Gastrocnemius medialis (tissue), 4 donors: ENCODE measurements around the gene AP4E1.

ENCODE experiments used
- POLR2A ChIP-seq, 2 donors: fragments of 450-650 bp; IDR thresholded peaks; one replicate each; pipeline ENCODE4 v1.6.1; 2017; ENCODE audit warnings: antibody characterized with exemption in 2 of 2, mild to moderate bottlenecking in 2 of 2, moderate library complexity in 2 of 2
- TF ChIP-seq, protein P1 (sequence below), 5 experiments: fragments of 450-650 bp in 3 of 5; fragments of 200-600 bp in 2 of 5; sonication (generic) in 2 of 5; IDR thresholded peaks in 4 of 5; conservative IDR thresholded peaks in 1 of 5; 1 replicate in 4 of 5; 2 replicates in 1 of 5; pipeline ENCODE4 v1.5.1; 2016 to 2019; ENCODE audit warnings: antibody characterized with exemption in 5 of 5, mild to moderate bottlenecking in 3 of 5, moderate library complexity in 3 of 5

- TF ChIP-seq, protein P1, sequence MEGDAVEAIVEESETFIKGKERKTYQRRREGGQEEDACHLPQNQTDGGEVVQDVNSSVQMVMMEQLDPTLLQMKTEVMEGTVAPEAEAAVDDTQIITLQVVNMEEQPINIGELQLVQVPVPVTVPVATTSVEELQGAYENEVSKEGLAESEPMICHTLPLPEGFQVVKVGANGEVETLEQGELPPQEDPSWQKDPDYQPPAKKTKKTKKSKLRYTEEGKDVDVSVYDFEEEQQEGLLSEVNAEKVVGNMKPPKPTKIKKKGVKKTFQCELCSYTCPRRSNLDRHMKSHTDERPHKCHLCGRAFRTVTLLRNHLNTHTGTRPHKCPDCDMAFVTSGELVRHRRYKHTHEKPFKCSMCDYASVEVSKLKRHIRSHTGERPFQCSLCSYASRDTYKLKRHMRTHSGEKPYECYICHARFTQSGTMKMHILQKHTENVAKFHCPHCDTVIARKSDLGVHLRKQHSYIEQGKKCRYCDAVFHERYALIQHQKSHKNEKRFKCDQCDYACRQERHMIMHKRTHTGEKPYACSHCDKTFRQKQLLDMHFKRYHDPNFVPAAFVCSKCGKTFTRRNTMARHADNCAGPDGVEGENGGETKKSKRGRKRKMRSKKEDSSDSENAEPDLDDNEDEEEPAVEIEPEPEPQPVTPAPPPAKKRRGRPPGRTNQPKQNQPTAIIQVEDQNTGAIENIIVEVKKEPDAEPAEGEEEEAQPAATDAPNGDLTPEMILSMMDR (IDR thresholded peaks at IDR 0.05 in 4 of 5, conservative IDR thresholded peaks at IDR 0.05 in 1 of 5), result no peak
- no peak for TF ChIP-seq POLR2A (IDR thresholded peaks at IDR 0.05)
Observed at GRCh38 chr15:50888054-50888453, 20.4 kb upstream of the AP4E1 start.
